Stomach (tissue), 19 donors: Measurements from ENCODE around the gene RAB12. TPM values are rescaled to one million over a fixed set of nuclear protein-coding genes. Genes with fewer than 3 reads are reported as not detected.

Source experiments
- DNase-seq, 2 donors: peaks; one replicate each; pipeline versions ENCODE4 v3.0.0 to v3.0.0-alpha.2; 2013 to 2019
- H3K27ac ChIP-seq, 5 donors: fragments of 200-600 bp in 4 of 5; sonication (generic) in 4 of 5; one replicate each; pipeline ENCODE4 v1.5.1; 2013 to 2019; ENCODE audit warnings: mild to moderate bottlenecking in 1 of 5, moderate library complexity in 1 of 5
- H3K27me3 ChIP-seq, 3 donors: fragments of 200-600 bp; sonication (generic); one replicate each; pipeline ENCODE4 v1.5.1; 2017 to 2019; ENCODE audit warnings: mixed run types in 1 of 3
- H3K36me3 ChIP-seq, 4 donors: fragments of 200-600 bp; sonication (generic); 1 replicate in 3 of 4; 2 replicates in 1 of 4; pipeline ENCODE4 v1.5.1; 2016 to 2019
- H3K4me1 ChIP-seq, 4 donors: fragments of 200-600 bp; sonication (generic); one replicate each; pipeline ENCODE4 v1.5.1; 2016 to 2019
- H3K4me3 ChIP-seq, 4 donors: fragments of 200-600 bp; sonication (generic) in 3 of 4; one replicate each; pipeline ENCODE4 v1.5.1; 2016 to 2019; ENCODE audit warnings: mild to moderate bottlenecking in 1 of 4
- H3K9me3 ChIP-seq, 4 donors: fragments of 200-600 bp; sonication (generic); one replicate each; pipeline ENCODE4 v1.5.1; 2016 to 2019
- CTCF ChIP-seq, 7 experiments: fragments of 450-650 bp in 4 of 7; fragments of 200-600 bp in 3 of 7; sonication (generic) in 3 of 7; IDR thresholded peaks; one replicate each; pipeline ENCODE4 v1.5.1; 2016 to 2019; ENCODE audit warnings: antibody characterized with exemption in 7 of 7, control low read depth in 2 of 7, mild to moderate bottlenecking in 1 of 7
- EP300 ChIP-seq: sonication (generic); formaldehyde crosslinking; IDR thresholded peaks from one replicate; pipeline ENCODE4 v1.6.1; 2017; ENCODE audit warnings: antibody characterized with exemption
- POLR2A ChIP-seq, 4 donors: fragments of 450-650 bp; IDR thresholded peaks; one replicate each; pipeline ENCODE4 v1.6.1; 2016; ENCODE audit warnings: antibody characterized with exemption in 4 of 4, control low read depth in 2 of 4, mild to moderate bottlenecking in 1 of 4, moderate library complexity in 1 of 4
- POLR2AphosphoS5 ChIP-seq, 3 donors: sonication (generic); formaldehyde crosslinking; IDR thresholded peaks; one replicate each; pipeline ENCODE4 v1.6.1; 2016; ENCODE audit warnings: antibody characterized with exemption in 3 of 3
- WGBS, 5 donors: extraction: QIAGEN DNeasy Blood & Tissue Kit in 3 of 5; methylation state at CpG; one replicate each; pipeline versions ENCODE4 v1.1.5 to v1.1.7; 2013 to 2018; 5-methylcytosine and 5-hydroxymethylcytosine counted together
- intact Hi-C: fragments of 100-400 bp; cut with DNase I; formaldehyde crosslinking; loops from one replicate; pipeline ENCODE4 v1.15.1; 2023; ENCODE audit warnings: low total_unique reads
- long read RNA-seq, 10 donors: transcript quantifications; one replicate each; lab custom pipeline, GENCODE V29; 2026
- polyA plus RNA-seq, 3 donors: library from polyadenylated mRNA; stranded (reverse); fragments of 200-250 nt; gene quantifications; one replicate each; pipeline ENCODE4 v1.2.3, GENCODE V29; 2013
- total RNA-seq, 5 donors: library from RNA; depleted of rRNA; stranded (reverse); fragments of >200 nt; gene quantifications; one replicate each; pipeline versions ENCODE4 v1.1.0 to v1.2.3, GENCODE V29; 2014 to 2016
- donor health status: healthy with polysubstance abuse.
- donor health status: Bipolar disorder and iron deficiency.
- donor health status: healthy.

RAB12 gene
- total RNA-seq: 10 to 100 TPM; 10.7 to 88.5 (median 35.2) TPM
- 10 to 100 TPM; 14.8 to 24.3 (median 19.1) TPM for polyA plus RNA-seq
- long read RNA-seq, donor 1, partial matches to known transcripts: 0 of 1 reads
- long read RNA-seq, donor 1, other reads (novel, unspliced or antisense): 0 of 1 reads
- long read RNA-seq, donor 2, transcript RAB12-203 (6 exons, 2,145 nt): major isoform, 5 of 5 reads
- long read RNA-seq, donor 2, partial matches to known transcripts: 0 of 5 reads
- long read RNA-seq, donor 2, other reads (novel, unspliced or antisense): 0 of 5 reads
- long read RNA-seq, donor 3, partial matches to known transcripts: 0 of 1 reads
- long read RNA-seq, donor 3, other reads (novel, unspliced or antisense): 0 of 1 reads
- long read RNA-seq, donor 4, partial matches to known transcripts: 0 of 1 reads
- long read RNA-seq, donor 4, other reads (novel, unspliced or antisense): 0 of 1 reads
- long read RNA-seq, donor 5, transcript RAB12-203 (6 exons, 2,145 nt): major isoform, 5 of 11 reads
- long read RNA-seq, donor 5, partial matches to known transcripts: 6 of 11 reads
- long read RNA-seq, donor 5, other reads (novel, unspliced or antisense): 0 of 11 reads
- long read RNA-seq, donor 6, transcript RAB12-203 (6 exons, 2,145 nt): major isoform, 12 of 12 reads
- long read RNA-seq, donor 6, partial matches to known transcripts: 0 of 12 reads
- long read RNA-seq, donor 6, other reads (novel, unspliced or antisense): 0 of 12 reads
- long read RNA-seq, donor 7, transcript RAB12-203 (6 exons, 2,145 nt): major isoform, 5 of 5 reads
- long read RNA-seq, donor 7, partial matches to known transcripts: 0 of 5 reads
- long read RNA-seq, donor 7, other reads (novel, unspliced or antisense): 0 of 5 reads
- long read RNA-seq, donor 8, transcript RAB12-203 (6 exons, 2,145 nt): major isoform, 6 of 6 reads
- long read RNA-seq, donor 8, partial matches to known transcripts: 0 of 6 reads
- long read RNA-seq, donor 8, other reads (novel, unspliced or antisense): 0 of 6 reads
- long read RNA-seq, donor 9, partial matches to known transcripts: 0 of 5 reads
- long read RNA-seq, donor 9, other reads (novel, unspliced or antisense): 0 of 5 reads
- long read RNA-seq, donor 10, partial matches to known transcripts: 0 of 2 reads
- long read RNA-seq, donor 10, other reads (novel, unspliced or antisense): 0 of 2 reads

- no peak for TF ChIP-seq EP300
- TF ChIP-seq POLR2A (IDR thresholded peaks at IDR 0.05): no peak
- TF ChIP-seq POLR2AphosphoS5 (IDR thresholded peaks at IDR 0.05): peak; percentile 25 to 88 (median 82)
- peak in 4 of 7 experiments; percentile 21 to 89 (median 54) for TF ChIP-seq CTCF (IDR thresholded peaks at IDR 0.05)
- Histone ChIP-seq H3K27me3 (no peaks in the 10 kb centered on the region), H3K4me1 (peaks cover 26 to 56% (median 46%) of the 10 kb centered on the region in 4 donors), H3K27ac (peak within 1 kb of the TSS; percentile 58 to 88 (median 80)), H3K9me3 (no peaks in the 10 kb centered on the region), H3K4me3 (peak within 1 kb of the TSS; percentile 87 to 97 (median 94)), H3K36me3 (no peaks in the 10 kb centered on the region)
- intact Hi-C loops: no loop called here
- WGBS, 5 donors: 1 to 4% (median 3%) methylated on average over 50 to 83 of the region's 95 CpGs
- peak; percentile 87 to 96 for DNase-seq
Observed at GRCh38 chr18:8608795-8609658, at the start of gene RAB12. Gene RAB12, plus strand, starts transcription at chr18:8609437. Its CDS starts 3 bp downstream, at chr18:8609440.

GRCh38 chr18:8559612-8560186 lies 49.5 kb upstream of the RAB12 start:
- WGBS, 5 donors: 52 to 62% (median 56%) methylated on average over 4 of the region's 4 CpGs
- Histone ChIP-seq H3K27me3 (no peaks in the 10 kb centered on the region), H3K27ac (no peak overlapping the region), H3K4me3 (no peak overlapping the region), H3K36me3 (no peaks in the 10 kb centered on the region), H3K4me1 (no peaks in the 10 kb centered on the region), H3K9me3 (no peaks in the 10 kb centered on the region)
- no peak for DNase-seq
- intact Hi-C loops: no loop called here
- TF ChIP-seq EP300 (no peak), CTCF (IDR thresholded peaks at IDR 0.05) (no peak), POLR2A (IDR thresholded peaks at IDR 0.05) (no peak), POLR2AphosphoS5 (IDR thresholded peaks at IDR 0.05) (no peak)

- Histone ChIP-seq H3K27me3 (no peaks in the 10 kb centered on the region), H3K4me1 (no peaks in the 10 kb centered on the region), H3K36me3 (no peaks in the 10 kb centered on the region), H3K27ac (no peak overlapping the region), H3K4me3 (no peak overlapping the region), H3K9me3 (no peaks in the 10 kb centered on the region)
- no peak for DNase-seq
- WGBS, 5 donors: 70 to 85% (median 82%) methylated on average over 8 of the region's 8 CpGs
- intact Hi-C loops: no loop called here
- TF ChIP-seq EP300: no peak
- TF ChIP-seq CTCF (IDR thresholded peaks at IDR 0.05): no peak
- no peak for TF ChIP-seq POLR2A (IDR thresholded peaks at IDR 0.05)
- TF ChIP-seq POLR2AphosphoS5 (IDR thresholded peaks at IDR 0.05): no peak
Observed at GRCh38 chr18:8561123-8561910, 47.9 kb upstream of the RAB12 start.
